ENCODE results near the gene RUNX2. TPM values are rescaled to one million over a fixed set of nuclear protein-coding genes. Genes with fewer than 3 reads are reported as not detected.

RUNX2 gene
- total RNA-seq, 1 experiment from 2014 or later: 6.8 TPM

GRCh38 chr6:45513213-45513618 lies 185.1 kb downstream of the RUNX2 start:
- no peak for DNase-seq (ENCODE audit: low spot score)

GRCh38 chr6:45513843-45514242 lies 185.7 kb downstream of the RUNX2 start:
- no peak for DNase-seq (ENCODE audit: low spot score)

- DNase-seq (ENCODE audit: low spot score): no peak
These were observed 186.5 kb downstream of the RUNX2 start for GRCh38 chr6:45514454-45515230.

GRCh38 chr6:45518013-45518720 lies 190.0 kb downstream of the RUNX2 start:
- DNase-seq (ENCODE audit: low spot score): no peak

- no peak for DNase-seq (ENCODE audit: low spot score)
These were observed 193.1 kb downstream of the RUNX2 start for GRCh38 chr6:45521226-45521625.

GRCh38 chr6:45522486-45522885 lies 194.4 kb downstream of the RUNX2 start:
- no peak for DNase-seq (ENCODE audit: low spot score)

- no peak for DNase-seq (ENCODE audit: low spot score)
These were observed 199.1 kb downstream of the RUNX2 start for GRCh38 chr6:45527210-45527609.

GRCh38 chr6:45531999-45532595 lies 204.0 kb downstream of the RUNX2 start:
- no peak for DNase-seq (ENCODE audit: low spot score)

- peak; percentile 42 for DNase-seq (ENCODE audit: low spot score)
These were observed 204.6 kb downstream of the RUNX2 start for GRCh38 chr6:45532721-45533210.

- DNase-seq (ENCODE audit: low spot score): no peak
These were observed 205.3 kb downstream of the RUNX2 start for GRCh38 chr6:45533386-45533785.

- DNase-seq (ENCODE audit: low spot score): peak; percentile 85
These were observed 207.8 kb downstream of the RUNX2 start for GRCh38 chr6:45535933-45536332.

- no peak for DNase-seq (ENCODE audit: low spot score)
These were observed 209.4 kb downstream of the RUNX2 start for GRCh38 chr6:45537539-45537938.

- no peak for DNase-seq (ENCODE audit: low spot score)
These were observed 210.8 kb downstream of the RUNX2 start for GRCh38 chr6:45538641-45539547.

GRCh38 chr6:45540375-45540920 lies 212.3 kb downstream of the RUNX2 start:
- peak; percentile 59 for DNase-seq (ENCODE audit: low spot score)

GRCh38 chr6:45541934-45542333 lies 213.8 kb downstream of the RUNX2 start:
- DNase-seq (ENCODE audit: low spot score): no peak

- no peak for DNase-seq (ENCODE audit: low spot score)
These were observed 215.4 kb downstream of the RUNX2 start for GRCh38 chr6:45543298-45544235.

GRCh38 chr6:45545416-45545815 lies 217.3 kb downstream of the RUNX2 start:
- DNase-seq (ENCODE audit: low spot score): no peak

- DNase-seq (ENCODE audit: low spot score): peak; percentile 56
These were observed 220.8 kb downstream of the RUNX2 start for GRCh38 chr6:45548657-45549515.

- DNase-seq (ENCODE audit: low spot score): no peak
These were observed 224.4 kb downstream of the RUNX2 start for GRCh38 chr6:45552536-45552935.

Measured in HT-29 (cell line).